H1 (cell line): Measurements from ENCODE around the gene KLHL36. TPM values are rescaled to one million over a fixed set of nuclear protein-coding genes. Genes with fewer than 3 reads are reported as not detected.

Experiments
- CTCF ChIA-PET: fragments of 300-600 bp; sonication (Branson Sonifier 250); formaldehyde crosslinking; loops from one replicate; lab custom pipeline; 2021; ENCODE audit not compliant: partially characterized antibody; lab: Charles Lee
- POLR2A ChIA-PET: fragments of 300-600 bp; sonication (Branson Sonifier 250); formaldehyde crosslinking; loops from one replicate; lab custom pipeline; 2021; ENCODE audit warnings: inconsistent platforms; ENCODE audit not compliant: partially characterized antibody; lab: Charles Lee
- DNase-seq, 2 experiments: peaks; one replicate each; pipeline versions ENCODE4 v3.0.0 to v3.0.0-alpha.2; 2010 to 2022; ENCODE audit warnings: low spot score in 2 of 2, low read depth in 1 of 2, mixed read lengths in 1 of 2
- FAIRE-seq: peaks from 2 replicates; lab custom pipeline; 2011; peaks lifted over from hg19 to GRCh38; lab: Jason Lieb, UNC
- H2AFZ ChIP-seq: 2 replicates; pipeline ENCODE4 v1.8.1; 2012; ENCODE audit warnings: low read length, inconsistent platforms
- H2AK5ac ChIP-seq: 2 replicates; pipeline ENCODE4 v1.6.1; 2013; ENCODE audit warnings: low read depth, low read length
- H2BK120ac ChIP-seq: replicated peaks from 2 replicates; pipeline ENCODE3; 2013; ENCODE audit warnings: low read depth, low read length, inconsistent platforms
- H2BK12ac ChIP-seq: 2 replicates; pipeline ENCODE4 v1.6.1; 2013; ENCODE audit warnings: low read depth, low read length
- H2BK15ac ChIP-seq: 2 replicates; pipeline ENCODE4 v1.6.1; 2013; ENCODE audit warnings: low read length
- H2BK20ac ChIP-seq: 2 replicates; pipeline ENCODE4 v1.6.1; 2013; ENCODE audit warnings: low read length
- H2BK5ac ChIP-seq: 2 replicates; pipeline ENCODE4 v1.6.1; 2013; ENCODE audit warnings: low read depth, low read length
- H3K14ac ChIP-seq: 2 replicates; pipeline ENCODE4 v1.6.1; 2013; ENCODE audit warnings: inconsistent platforms; ENCODE audit not compliant: insufficient read length
- H3K18ac ChIP-seq: 2 replicates; pipeline ENCODE4 v1.6.1; 2013; ENCODE audit warnings: low read length; ENCODE audit errors: extremely low read depth
- H3K23ac ChIP-seq: 2 replicates; pipeline ENCODE4 v1.6.1; 2013; ENCODE audit warnings: inconsistent platforms; ENCODE audit not compliant: insufficient read length
- H3K23me2 ChIP-seq: 2 replicates; pipeline ENCODE4 v1.6.1; 2013; ENCODE audit warnings: low read depth, low read length
- H3K27ac ChIP-seq: 2 replicates; pipeline ENCODE4 v1.6.1; 2011; ENCODE audit warnings: low read depth, low read length, inconsistent platforms
- H3K27me3 ChIP-seq, 4 experiments: replicated peaks in 1 of 4; 1 replicate in 1 of 4; 2 replicates in 3 of 4; pipeline versions ENCODE4 v1.6.1 to v1.8.1; 2011 to 2013; ENCODE audit warnings: low read length in 3 of 4, mild to moderate bottlenecking in 3 of 4, inconsistent platforms in 2 of 4, mixed read lengths in 2 of 4, moderate library complexity in 1 of 4; ENCODE audit not compliant: control insufficient read depth in 3 of 4, insufficient read depth in 3 of 4; ENCODE audit errors: extremely low read depth in 1 of 4
- H3K36me3 ChIP-seq, 4 experiments: 2 replicates each; pipeline versions ENCODE4 v1.6.1 to v1.8.1; 2011 to 2013; ENCODE audit warnings: mild to moderate bottlenecking in 4 of 4, low read length in 3 of 4, moderate library complexity in 2 of 4, control low read depth in 1 of 4, inconsistent platforms in 1 of 4; ENCODE audit not compliant: insufficient read depth in 4 of 4, control insufficient read depth in 2 of 4
- H3K4ac ChIP-seq: replicated peaks from 2 replicates; pipeline ENCODE3; 2013; ENCODE audit warnings: low read length, low read depth, mixed read lengths, inconsistent platforms; ENCODE audit not compliant: insufficient read length
- H3K4me1 ChIP-seq, 4 experiments: replicated peaks in 1 of 4; 1 replicate in 1 of 4; 2 replicates in 3 of 4; pipeline versions ENCODE4 v1.6.1 to v1.8.1; 2011 to 2013; ENCODE audit warnings: low read length in 3 of 4, inconsistent platforms in 2 of 4, mixed read lengths in 1 of 4; ENCODE audit not compliant: insufficient read depth in 4 of 4, control insufficient read depth in 3 of 4
- H3K4me2 ChIP-seq, 2 experiments: 2 replicates each; pipeline versions ENCODE4 v1.6.1 to v1.8.1; 2011 to 2013; ENCODE audit warnings: low read depth in 2 of 2, low read length in 2 of 2, control low read depth in 1 of 2, inconsistent platforms in 1 of 2, mild to moderate bottlenecking in 1 of 2; ENCODE audit not compliant: insufficient read depth in 1 of 2
- H3K4me3 ChIP-seq, 4 experiments: fragments of 200-600, 300-600 bp in 1 of 4; sonication (generic), shearing (Covaris generic), sonication (Bioruptor Twin) in 1 of 4; 2 replicates each; pipeline versions ENCODE4 v1.5.1 to v1.8.1; 2011 to 2016; ENCODE audit warnings: low read length in 4 of 4, low read depth in 3 of 4, control low read depth in 2 of 4, inconsistent platforms in 2 of 4, mild to moderate bottlenecking in 2 of 4, mixed read lengths in 1 of 4, moderate library complexity in 1 of 4; ENCODE audit not compliant: insufficient read depth in 2 of 4; ENCODE audit errors: extremely low read depth in 1 of 4
- H3K56ac ChIP-seq: replicated peaks from 2 replicates; pipeline ENCODE3; 2013; ENCODE audit warnings: low read depth, mild to moderate bottlenecking, mixed read lengths, low read length, inconsistent platforms; ENCODE audit not compliant: insufficient read length
- H3K79me1 ChIP-seq: 2 replicates; pipeline ENCODE4 v1.6.1; 2013; ENCODE audit warnings: low read depth, low read length, control low read depth
- H3K79me2 ChIP-seq, 2 experiments: 2 replicates each; pipeline versions ENCODE4 v1.6.1 to v1.8.1; 2012 to 2013; ENCODE audit warnings: low read length in 2 of 2, mild to moderate bottlenecking in 2 of 2, inconsistent platforms in 1 of 2; ENCODE audit not compliant: insufficient read depth in 2 of 2, control insufficient read depth in 1 of 2
- H3K9ac ChIP-seq, 4 experiments: replicated peaks in 1 of 4; 1 replicate in 1 of 4; 2 replicates in 3 of 4; pipeline versions ENCODE4 v1.6.1 to v1.8.1; 2011 to 2013; ENCODE audit warnings: low read depth in 3 of 4, low read length in 3 of 4, control low read depth in 2 of 4, mild to moderate bottlenecking in 2 of 4, moderate library complexity in 2 of 4, inconsistent platforms in 1 of 4; ENCODE audit errors: extremely low read depth in 1 of 4
- H3K9me3 ChIP-seq, 2 experiments: 2 replicates each; pipeline versions ENCODE4 v1.6.1 to v1.8.1; 2012 to 2013; ENCODE audit warnings: mild to moderate bottlenecking in 2 of 2, moderate library complexity in 2 of 2, control low read depth in 1 of 2, inconsistent platforms in 1 of 2, low read depth in 1 of 2, low read length in 1 of 2, mixed read lengths in 1 of 2; ENCODE audit not compliant: insufficient read depth in 2 of 2
- H4K20me1 ChIP-seq, 2 experiments: replicated peaks in 1 of 2; 2 replicates each; pipeline versions ENCODE3 to v1.8.1; 2011 to 2013; ENCODE audit warnings: inconsistent platforms in 2 of 2, low read length in 2 of 2, mild to moderate bottlenecking in 1 of 2; ENCODE audit not compliant: insufficient read depth in 2 of 2, control insufficient read depth in 1 of 2
- H4K5ac ChIP-seq: 2 replicates; pipeline ENCODE4 v1.6.1; 2013; ENCODE audit warnings: low read length, low read depth, mixed read lengths, inconsistent platforms; ENCODE audit not compliant: insufficient read length
- H4K8ac ChIP-seq: 2 replicates; pipeline ENCODE4 v1.8.0; 2013; ENCODE audit warnings: mild to moderate bottlenecking, moderate library complexity, low read length, inconsistent platforms; ENCODE audit not compliant: insufficient read depth; ENCODE audit errors: extremely low read depth
- H4K91ac ChIP-seq: replicated peaks from 2 replicates; pipeline ENCODE3; 2013; ENCODE audit warnings: low read length, mixed read lengths, inconsistent platforms; ENCODE audit not compliant: insufficient read length
- ATF3 ChIP-seq: IDR thresholded peaks from 2 replicates; pipeline ENCODE4 v1.6.1; 2011; ENCODE audit warnings: low read depth, mild to moderate bottlenecking, low read length; ENCODE audit not compliant: insufficient read depth
- CHD1 ChIP-seq: IDR thresholded peaks from 2 replicates; pipeline ENCODE4 v1.6.1; 2012; ENCODE audit warnings: low read depth, low read length, improper control_type of control experiment
- CREB1 ChIP-seq: IDR thresholded peaks from 2 replicates; pipeline ENCODE4 v1.6.1; 2012; ENCODE audit warnings: inconsistent platforms
- EP300 ChIP-seq, 2 experiments: IDR thresholded peaks; 1 replicate in 1 of 2; 2 replicates in 1 of 2; pipeline ENCODE4 v1.6.1; 2011 to 2012; ENCODE audit warnings: low read depth in 2 of 2, low read length in 2 of 2, mild to moderate bottlenecking in 2 of 2, borderline replicate concordance in 1 of 2, inconsistent platforms in 1 of 2, moderate library complexity in 1 of 2
- GTF2F1 ChIP-seq: IDR thresholded peaks from 2 replicates; pipeline ENCODE4 v1.6.1; 2012; ENCODE audit warnings: low read depth, low read length, improper control_type of control experiment, borderline replicate concordance
- JUND ChIP-seq: IDR thresholded peaks from 2 replicates; pipeline ENCODE4 v1.6.1; 2011; ENCODE audit warnings: mild to moderate bottlenecking, improper control_type of control experiment, low read length
- PHF8 ChIP-seq: fragments of 200-600 bp; sonication (generic); conservative IDR thresholded peaks from 2 replicates; pipeline ENCODE4 v1.7.1; 2012; ENCODE audit warnings: low read depth, mild to moderate bottlenecking, inconsistent platforms, low read length, moderate library complexity
- POU5F1 ChIP-seq: IDR thresholded peaks from 2 replicates; pipeline ENCODE4 v1.6.1; 2011; ENCODE audit warnings: low read depth, mild to moderate bottlenecking, low read length, moderate library complexity
- SIN3A ChIP-seq, 2 experiments: IDR thresholded peaks in 1 of 2; conservative IDR thresholded peaks in 1 of 2; 2 replicates each; pipeline ENCODE4 v1.6.1; 2011 to 2012; ENCODE audit warnings: low read length in 2 of 2, improper control_type of control experiment in 1 of 2, low read depth in 1 of 2, mild to moderate bottlenecking in 1 of 2
- SIRT6 ChIP-seq: IDR thresholded peaks from one replicate; pipeline ENCODE4 v1.7.1; 2012; ENCODE audit warnings: low read length, inconsistent platforms
- SP2 ChIP-seq: IDR thresholded peaks from 2 replicates; pipeline ENCODE4 v1.6.1; 2012; ENCODE audit warnings: mild to moderate bottlenecking, low read length, inconsistent platforms
- SRF ChIP-seq: IDR thresholded peaks from 2 replicates; pipeline ENCODE4 v1.6.1; 2011; ENCODE audit warnings: mild to moderate bottlenecking, low read depth, low read length, moderate library complexity
- YY1 ChIP-seq: IDR thresholded peaks from 2 replicates; pipeline ENCODE4 v1.6.1; 2011; ENCODE audit warnings: low read depth, mild to moderate bottlenecking, low read length
- WGBS, 2 experiments: shearing (Covaris generic) in 1 of 2; methylation state at CpG; one replicate each; pipeline versions ENCODE4 v1.1.6 to v1.1.7; 2013 to 2015; ENCODE audit warnings: low lambda C conversion rate in 2 of 2, mixed read lengths in 2 of 2, inconsistent platforms in 1 of 2, low coverage in 1 of 2, missing lambda C conversion rate in 1 of 2; ENCODE audit not compliant: insufficient replicate concordance in 2 of 2, insufficient coverage in 1 of 2, insufficient read length in 1 of 2; ENCODE audit errors: extremely low coverage in 1 of 2, missing lambda C conversion rate in 1 of 2; 5-methylcytosine and 5-hydroxymethylcytosine counted together
- polyA plus RNA-seq, 7 experiments: library from polyadenylated mRNA; depleted of rRNA in 3 of 7; stranded (reverse) in 5 of 7; unstranded in 2 of 7; fragments of >200 nt in 5 of 7; fragments of 200-250 nt in 2 of 7; gene quantifications; 1 replicate in 5 of 7; 2 replicates in 1 of 7; 4 replicates in 1 of 7; pipeline versions ENCODE4 v1.2.1 to v1.2.3, GENCODE V29; 2011 to 2013; ENCODE audit warnings: missing spikeins in 2 of 7, mixed read lengths in 2 of 7
- total RNA-seq: library from RNA; stranded (reverse); fragmentation: NEBNext Ultra II Directional; extraction: Animal tissue kit (Norgen Biotek cat#: 25700); gene quantifications from 2 replicates; pipeline ENCODE4 v1.2.1, GENCODE V29; 2021

Gene KLHL36
- total and polyA plus RNA-seq, 2 of the 8 experiments (the other 6 are each of a cell fraction or from before 2014, with no cell fraction given): 22.9 to 33.6 TPM

DNA sequence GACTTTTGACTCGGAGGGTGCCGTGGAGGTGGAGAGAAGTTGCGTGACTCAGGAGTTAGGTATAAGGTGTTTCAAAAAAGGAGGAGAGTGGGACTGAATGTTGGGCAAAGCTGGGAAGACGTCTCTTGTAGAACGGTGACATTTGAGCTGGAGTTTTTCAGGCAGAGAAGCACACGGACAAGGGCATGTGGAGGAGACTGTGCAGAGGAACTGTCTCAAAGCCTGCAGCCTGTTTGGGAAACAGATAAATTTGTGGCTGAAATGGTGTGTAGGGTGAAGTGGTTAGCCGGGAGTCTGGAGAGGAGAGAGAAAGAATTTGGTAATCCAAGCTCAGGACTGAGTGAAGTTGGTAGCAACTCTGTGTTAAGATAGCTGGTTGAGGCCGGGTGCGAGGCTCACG lies 61.3 kb downstream of the KLHL36 start:
- Histone ChIP-seq H3K23me2 (no peaks in the 10 kb centered on the region), H3K27ac (no peak overlapping the region), H3K18ac (no peak overlapping the region), H3K79me2 (peaks cover 59 to 98% of the 10 kb centered on the region in 2 experiments), H2BK120ac (no peak overlapping the region), H2BK12ac (no peak overlapping the region), H4K5ac (no peak overlapping the region), H3K9me3 (no peaks in the 10 kb centered on the region), H3K9ac (no peak overlapping the region), H2BK5ac (peak overlapping the region; percentile 20; the same call in 1 of the 2 replicates), H2AFZ (no peak overlapping the region), H4K20me1 (peaks cover 48 to 51% of the 10 kb centered on the region in 2 experiments), H3K56ac (no peak overlapping the region), H3K79me1 (peaks cover 24% of the 10 kb centered on the region), H3K4me1 (peaks cover 2 to 25% (median 22%) of the 10 kb centered on the region in 4 experiments), H3K14ac (no peak overlapping the region), H2BK20ac (no peak overlapping the region), H3K36me3 (no peaks in the 10 kb centered on the region; a peak in 1 of 8 replicates), H3K23ac (no peak overlapping the region), H4K91ac (no peak overlapping the region), H2BK15ac (no peak overlapping the region), H3K4me2 (no peak overlapping the region; a peak in 1 of 4 replicates), H3K4ac (no peak overlapping the region), H3K4me3 (no peak overlapping the region), H2AK5ac (no peak overlapping the region), H3K27me3 (no peaks in the 10 kb centered on the region), H4K8ac (no peak overlapping the region)
- DNase-seq (no peak), FAIRE-seq (no peak)
- CTCF ChIA-PET: interaction anchor here (0.6 to 8.7 kb wide), 8 partner anchors 9 to 261 kb away, joined by 3 to 71 read pairs (median 8); no protein-coding TSS in a partner anchor
- 85% methylated on average over 10 of the region's 10 CpGs; no CpG with 5 or more reads in 1 of the 2 experiments for WGBS, 2 experiments
- POLR2A ChIA-PET: interaction anchor here (0.7 to 1.6 kb wide), 3 partner anchors 9 to 14 kb away, joined by 4 to 11 read pairs (median 4); no protein-coding TSS in a partner anchor
- TF ChIP-seq ATF3: no peak
- no peak for TF ChIP-seq SP2
- TF ChIP-seq GTF2F1: no peak
- no peak for TF ChIP-seq SIRT6
- no peak for TF ChIP-seq EP300 (IDR thresholded peaks at IDR 0.05; ENCODE audit: borderline replicate concordance in 1 of 2, low read depth in 2 of 2, low read length in 2 of 2)
- no peak for TF ChIP-seq PHF8
- TF ChIP-seq POU5F1: no peak
- no peak for TF ChIP-seq CHD1
- no peak for TF ChIP-seq SRF
- no peak for TF ChIP-seq SIN3A (conservative IDR thresholded peaks at IDR 0.05 in 1 of 2, IDR thresholded peaks at IDR 0.05 in 1 of 2; ENCODE audit: low read depth in 1 of 2, low read length in 2 of 2)
- TF ChIP-seq JUND: no peak
- no peak for TF ChIP-seq YY1
- TF ChIP-seq CREB1: no peak
